GM18907 (cell line): ENCODE data around the gene TMEM51.

Source experiments
- ATAC-seq: cut with Tn5 transposase; IDR thresholded peaks from one replicate; pipeline ENCODE4 v1.9.1; 2021; ENCODE audit warnings: mild to moderate bottlenecking, moderate library complexity; ENCODE audit not compliant: unreplicated experiment

The TMEM51 gene

DNA sequence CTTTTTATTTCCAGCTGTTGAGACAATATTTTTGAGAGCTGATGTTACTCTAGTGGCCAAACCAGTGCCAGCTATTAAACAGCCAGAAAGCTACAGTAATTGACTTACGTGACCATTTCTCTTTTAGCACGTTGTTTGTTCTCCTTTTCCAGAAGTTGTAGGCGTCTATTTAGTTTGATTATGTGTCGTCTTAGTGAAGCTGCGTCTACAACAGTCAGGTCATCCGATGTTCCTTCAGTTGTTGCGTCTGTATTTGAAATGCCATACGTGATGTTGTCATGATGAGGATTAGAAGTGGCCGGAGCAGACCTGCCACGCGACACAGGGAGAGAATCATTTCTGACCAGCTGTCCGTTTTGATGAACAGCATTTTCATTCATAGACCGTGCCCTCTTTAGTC, 38.2 kb downstream of the TMEM51 start:
- ATAC-seq, result no peak

DNA sequence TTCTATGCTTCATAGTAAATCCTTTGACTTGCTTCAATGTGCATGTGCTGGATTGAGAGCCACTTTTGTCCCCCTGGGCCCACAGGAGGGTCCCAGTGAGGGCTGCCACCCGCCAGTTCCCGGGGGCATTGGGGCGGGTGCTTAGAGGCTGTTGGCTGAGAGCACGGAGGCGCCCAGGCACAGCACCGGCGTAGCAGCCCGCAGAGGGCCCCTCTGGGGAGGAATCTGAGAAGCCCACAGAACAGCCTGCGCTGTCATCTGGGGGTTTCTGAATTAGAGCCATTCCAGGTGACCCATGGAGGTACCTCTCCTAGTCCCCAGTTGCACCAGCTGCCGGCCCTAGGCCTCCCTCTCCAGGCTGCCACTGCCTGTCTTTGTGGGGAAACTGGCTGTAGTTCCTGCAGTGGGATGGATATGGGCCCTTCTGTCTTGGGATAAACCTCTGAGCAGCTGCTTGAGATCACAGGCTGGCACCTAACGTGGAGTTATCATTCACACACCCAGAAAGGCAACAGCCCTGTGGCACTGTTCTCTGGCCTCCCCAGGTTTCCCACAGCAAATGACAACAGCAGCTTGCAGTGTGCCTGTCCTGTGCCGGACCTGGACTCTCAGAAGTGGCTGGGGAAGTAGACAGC, 39.5 kb downstream of the TMEM51 start:
- ATAC-seq, result no peak

DNA sequence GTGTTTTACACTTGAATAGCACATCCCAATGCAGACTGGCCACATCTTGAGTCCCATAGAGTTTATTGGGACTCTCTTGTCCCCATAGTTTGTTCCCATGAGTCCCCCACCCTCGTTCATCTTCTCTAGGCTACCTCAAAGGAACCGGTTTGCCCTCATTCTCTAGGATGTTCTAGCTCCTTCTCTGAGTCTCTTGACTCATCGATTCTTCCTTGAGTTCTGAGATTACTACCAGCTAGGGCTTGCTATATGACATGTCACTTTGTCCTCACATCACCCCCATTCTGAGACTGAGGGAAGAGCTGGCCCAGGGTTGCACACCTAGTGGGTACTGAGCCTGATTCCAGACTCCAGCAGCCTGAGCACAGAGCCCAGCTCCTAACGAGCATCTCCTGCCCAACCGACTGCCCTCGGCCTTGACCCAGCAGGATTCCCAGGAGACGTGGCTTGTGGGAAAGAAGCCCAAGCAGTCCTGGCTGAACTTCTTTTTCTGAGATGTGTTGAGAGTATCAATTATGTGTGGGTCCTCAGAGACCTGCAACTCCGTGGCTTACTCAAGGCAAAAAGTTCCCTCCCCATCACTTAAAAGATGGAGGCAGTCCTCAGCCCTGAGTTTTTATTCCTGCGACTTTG, 42.0 kb downstream of the TMEM51 start:
- ATAC-seq, result no peak

DNA sequence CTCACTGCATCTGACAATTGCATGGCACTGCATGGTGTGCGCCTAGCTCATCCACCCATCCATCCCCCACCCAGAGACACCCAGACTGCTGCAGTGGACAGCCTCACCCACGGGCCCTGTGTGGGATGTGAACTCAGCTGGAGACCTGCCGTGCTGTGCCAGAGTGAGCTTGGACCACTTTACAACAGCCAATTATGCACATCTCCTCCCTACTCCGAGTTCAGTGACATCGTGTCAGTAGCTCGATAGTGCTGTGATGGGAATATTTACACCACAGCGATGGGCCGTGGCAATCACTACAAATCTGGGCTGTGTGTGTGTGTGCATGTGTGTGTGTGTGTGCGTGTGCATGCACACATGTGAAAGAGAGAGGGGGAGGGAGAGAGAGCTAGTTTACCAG, 42.5 kb downstream of the TMEM51 start:
- ATAC-seq, result no peak

DNA sequence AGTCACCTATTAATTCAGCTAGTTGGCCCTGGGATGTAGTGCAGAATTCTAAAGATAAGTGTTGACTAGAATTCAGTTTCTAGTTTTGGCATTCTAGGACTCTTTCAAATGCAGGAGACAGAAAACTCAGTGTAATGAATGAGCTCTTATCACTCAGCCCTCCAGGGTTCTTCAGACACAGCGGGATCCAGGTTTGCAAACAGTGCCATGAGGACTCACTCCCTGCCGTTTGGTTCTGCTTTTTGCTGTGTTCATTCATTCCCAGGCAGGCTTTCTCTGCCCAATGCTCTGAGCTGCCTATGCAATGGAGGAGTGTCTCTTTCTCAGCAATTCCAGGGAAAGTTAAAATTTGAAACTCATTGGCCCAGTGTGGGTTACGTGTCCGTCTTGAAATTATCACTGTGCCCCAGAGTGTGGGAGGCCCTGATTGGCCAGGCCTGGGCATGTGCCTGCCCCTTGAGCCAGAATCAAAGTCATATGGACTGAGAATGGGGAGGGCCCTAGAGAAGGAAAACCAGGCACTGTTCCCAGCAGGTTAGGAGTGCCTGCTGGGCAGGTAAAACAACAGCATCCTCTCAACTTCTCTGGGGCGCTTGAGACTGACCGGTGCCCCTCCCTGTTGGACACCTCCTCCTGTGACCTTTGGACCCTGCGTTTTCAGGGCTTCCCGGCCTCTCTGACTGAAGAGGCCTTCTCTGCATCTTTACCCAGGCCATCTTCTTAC, 43.4 kb downstream of the TMEM51 start:
- no peak for ATAC-seq

DNA sequence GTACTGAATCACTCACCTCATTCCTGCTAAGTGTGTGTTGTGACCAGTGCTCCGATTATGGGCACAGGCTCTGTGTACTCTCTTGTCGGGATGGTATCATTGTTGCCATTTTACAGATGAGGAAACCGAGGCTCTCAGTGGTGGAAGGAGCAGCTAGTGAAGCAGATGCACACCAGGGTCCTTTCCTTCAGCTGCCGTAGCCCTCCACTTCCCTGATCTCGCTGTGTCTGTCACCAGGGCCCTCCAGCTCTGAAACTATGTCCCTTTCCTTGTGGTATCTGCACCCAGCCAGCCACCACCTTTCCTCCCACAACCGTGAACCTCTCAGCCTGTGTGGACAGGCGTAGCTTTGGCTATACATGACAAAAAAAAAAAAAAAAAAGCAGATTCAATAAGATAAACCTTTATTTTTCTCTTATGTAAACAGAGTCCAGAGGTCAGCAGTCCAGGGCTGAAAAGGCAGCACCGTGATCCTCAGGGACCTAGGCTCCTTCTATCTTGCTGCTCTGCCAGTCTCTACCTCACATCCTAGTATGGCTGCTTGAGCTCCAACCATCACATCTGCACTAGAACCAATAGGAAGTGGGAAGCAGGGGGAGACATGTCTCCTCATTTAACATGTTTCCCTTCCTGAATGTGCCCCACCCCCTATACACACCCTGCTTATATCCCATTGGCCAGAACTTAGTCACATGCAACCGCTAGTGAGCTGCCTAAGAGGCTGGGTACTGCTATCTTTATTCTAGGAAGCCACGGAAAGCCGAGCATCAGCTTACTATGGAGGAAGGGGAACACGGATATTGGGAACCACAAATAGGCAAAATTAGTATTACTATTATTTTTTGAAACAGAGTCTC, 44.3 kb downstream of the TMEM51 start:
- no peak for ATAC-seq

DNA sequence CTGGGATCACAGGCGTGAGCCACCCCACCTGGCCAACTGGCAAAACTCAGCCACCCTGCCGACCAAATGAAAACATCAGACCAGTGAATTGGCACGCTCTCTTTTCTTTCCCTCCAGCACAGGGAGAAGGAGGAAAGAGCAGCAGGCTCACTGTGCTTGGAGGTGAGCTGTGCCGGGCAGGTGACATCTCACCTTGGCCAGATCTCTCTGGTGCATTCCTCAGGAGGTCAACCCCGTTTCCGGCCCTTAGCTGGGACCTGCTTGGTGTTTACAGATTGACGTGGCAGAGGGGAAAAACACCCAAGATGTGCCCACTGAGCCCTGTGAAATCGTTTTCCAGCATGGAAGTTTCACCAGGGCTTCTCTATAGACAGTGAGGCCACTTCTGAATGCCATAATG, 45.1 kb downstream of the TMEM51 start:
- no peak for ATAC-seq

DNA sequence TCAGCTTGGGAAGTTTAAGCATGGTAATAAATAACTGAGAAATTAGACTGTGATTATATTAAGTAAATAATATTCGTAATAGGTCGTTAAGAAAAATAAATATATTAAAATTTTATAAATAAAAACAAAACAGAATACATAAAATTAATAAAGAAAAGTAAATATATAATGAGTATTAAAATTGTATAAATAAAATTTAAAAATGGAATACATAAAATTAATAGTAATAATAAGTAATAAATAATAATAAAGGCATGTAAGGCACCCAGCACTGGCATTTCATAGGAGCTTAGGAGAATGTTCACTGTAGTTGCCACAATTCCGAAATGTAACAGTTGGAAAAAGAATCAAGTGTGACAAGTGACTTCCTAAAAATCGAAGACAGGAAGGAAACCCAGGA, 47.7 kb downstream of the TMEM51 start:
- no peak for ATAC-seq

DNA sequence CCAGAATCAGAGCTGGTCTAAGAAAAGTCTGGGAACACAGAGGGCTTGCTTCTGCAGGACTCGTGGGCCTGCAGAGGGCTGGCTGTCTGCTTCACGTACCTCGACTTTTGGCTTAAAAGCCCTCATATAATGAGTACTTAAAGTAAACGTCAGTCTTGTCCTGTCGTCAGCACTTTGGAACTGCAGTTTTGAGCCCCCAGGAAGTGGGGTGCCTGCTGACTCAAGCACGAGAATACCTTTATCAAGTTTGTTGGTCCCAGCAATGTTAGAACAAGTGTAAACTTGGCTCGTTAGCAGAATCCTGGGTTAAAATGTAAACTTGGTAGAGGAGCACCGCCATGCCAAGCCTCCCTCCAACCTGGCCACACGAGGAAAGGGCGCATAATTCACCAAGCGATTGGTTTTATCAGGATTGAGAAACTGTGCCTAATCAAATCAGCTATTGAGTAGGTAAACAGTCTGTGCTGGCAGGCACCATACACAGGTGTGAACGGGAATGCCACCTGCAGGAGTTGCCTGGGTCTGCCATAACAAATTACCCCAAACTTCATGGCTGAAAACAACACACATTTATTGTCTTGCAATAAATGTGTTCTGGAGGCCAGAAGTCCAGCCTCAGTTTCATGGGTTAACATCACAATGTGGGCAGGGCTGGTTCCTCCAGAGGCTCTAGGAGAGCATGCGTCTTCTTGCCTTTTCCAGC, 48.5 kb downstream of the TMEM51 start:
- ATAC-seq, result no peak

DNA sequence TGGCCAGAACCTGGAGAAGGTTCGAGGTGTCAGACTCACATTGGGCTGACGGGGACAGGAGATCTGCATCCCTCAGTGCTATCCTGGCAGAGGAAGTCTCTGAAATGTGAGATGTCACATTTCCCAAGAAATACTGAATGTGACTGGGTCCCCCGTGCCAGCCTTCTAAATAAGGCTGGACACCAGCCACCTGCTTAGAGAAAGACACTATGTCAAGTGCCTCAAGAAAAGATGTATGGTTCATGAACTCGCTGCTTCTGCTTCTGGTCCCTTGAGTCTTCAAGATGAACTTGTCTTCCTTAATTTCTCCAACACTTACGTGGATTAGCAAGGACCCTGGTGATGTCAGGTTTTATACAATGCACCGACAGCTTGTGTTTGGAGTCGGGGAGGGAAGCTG, 51.4 kb downstream of the TMEM51 start:
- ATAC-seq, result no peak

DNA sequence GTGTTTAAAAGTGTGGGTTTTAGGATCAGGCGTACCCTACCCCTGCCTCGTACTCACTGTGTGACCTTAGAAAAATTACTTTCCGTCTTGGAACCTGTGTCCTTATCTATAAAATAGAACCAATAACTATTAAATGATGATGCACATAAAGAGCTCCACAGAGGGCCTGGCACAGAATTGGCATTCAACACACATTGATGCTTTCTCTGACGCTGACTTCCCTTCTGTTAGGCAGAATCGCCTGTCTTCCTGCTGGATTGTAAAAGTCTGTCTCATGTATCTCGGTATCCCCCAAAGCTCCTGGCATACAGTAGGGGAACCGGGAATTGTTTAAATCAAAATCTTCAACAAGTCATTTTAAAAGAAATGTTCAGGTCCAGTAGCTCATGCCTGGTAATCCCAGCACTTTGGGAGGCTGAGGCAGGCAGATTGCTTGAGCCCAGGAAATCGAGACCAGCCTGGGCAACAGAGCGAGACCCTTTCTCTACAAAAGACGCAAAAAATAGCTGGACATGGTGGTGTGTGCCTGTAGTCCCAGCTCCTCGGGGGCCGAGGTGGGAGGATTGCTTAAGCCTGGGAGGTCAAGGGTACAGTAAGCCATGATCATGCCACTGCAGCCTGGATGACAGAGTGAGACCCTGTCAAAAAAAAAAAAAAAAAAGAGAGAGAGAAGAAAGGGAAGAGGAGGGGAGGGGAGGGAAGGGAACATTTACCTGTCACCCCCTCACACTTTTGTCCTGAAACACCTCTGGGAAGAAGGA, 52.2 kb downstream of the TMEM51 start:
- ATAC-seq, result no peak

DNA sequence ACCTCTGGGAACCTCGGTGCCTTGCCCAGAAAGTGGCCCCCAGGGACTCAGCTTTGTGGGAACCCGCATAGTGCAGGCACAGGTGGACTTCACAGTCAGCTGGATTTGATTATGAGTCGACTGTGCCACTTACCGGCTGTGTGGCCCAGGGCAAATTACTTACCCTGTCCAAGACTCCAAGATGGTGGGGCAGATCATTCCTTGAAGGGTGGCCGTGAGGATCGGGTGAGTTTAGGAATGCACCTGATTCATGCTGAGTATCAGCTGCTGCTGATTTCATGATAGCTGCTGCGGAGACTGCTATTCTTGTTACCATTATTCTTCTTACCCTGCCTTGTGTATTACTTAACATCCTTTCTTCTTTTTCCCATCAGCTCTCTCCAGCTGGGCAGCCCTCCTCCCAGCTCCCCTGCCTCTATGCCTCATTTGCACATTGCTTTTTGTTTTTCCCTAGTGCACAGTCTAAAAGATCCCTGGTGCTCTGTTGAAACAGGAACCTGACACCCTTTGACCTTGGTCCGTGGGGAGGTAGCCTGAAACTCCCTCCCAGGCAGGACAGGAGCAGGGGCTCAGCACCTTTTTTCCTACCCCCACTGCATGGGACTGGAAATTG, 53.0 kb downstream of the TMEM51 start:
- ATAC-seq, result no peak

DNA sequence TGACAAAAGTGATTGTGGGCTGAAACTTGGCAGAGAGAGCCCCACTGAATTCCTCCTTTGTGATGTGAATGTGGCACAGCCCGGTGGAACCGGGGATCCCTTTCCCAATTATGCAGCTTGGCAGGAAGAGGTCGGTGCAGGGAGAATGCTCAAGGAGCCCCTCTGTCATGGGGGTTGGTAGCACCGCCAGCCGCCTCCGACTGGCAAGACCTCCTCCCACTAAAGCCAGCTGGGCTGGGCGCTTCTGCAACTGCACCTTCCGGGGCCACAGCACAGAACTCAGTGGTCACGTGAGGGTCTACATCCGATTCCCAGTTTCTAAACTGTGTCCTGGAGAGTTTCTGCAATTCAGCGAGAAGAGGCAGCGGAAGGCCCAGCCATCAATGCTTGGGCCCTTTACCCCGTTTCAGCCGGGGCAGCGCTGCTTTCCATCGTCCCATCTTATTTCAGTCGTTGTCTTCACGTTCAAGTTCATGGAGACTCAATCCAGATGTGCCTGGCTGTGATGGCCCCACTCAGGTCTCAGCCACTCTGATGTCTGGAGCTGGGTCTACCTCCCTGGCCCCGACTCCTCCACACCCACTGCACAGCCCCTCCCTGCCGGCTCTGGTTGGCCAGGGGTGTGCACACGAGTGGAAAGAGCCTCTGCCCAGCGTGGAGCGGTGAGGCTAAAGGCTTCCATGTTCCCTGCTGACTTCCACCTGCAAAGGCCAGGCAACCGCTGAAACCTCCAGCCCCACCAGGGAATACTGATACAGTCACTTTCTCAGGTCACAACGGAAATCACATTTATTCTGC, 53.7 kb downstream of the TMEM51 start:
- no peak for ATAC-seq

DNA sequence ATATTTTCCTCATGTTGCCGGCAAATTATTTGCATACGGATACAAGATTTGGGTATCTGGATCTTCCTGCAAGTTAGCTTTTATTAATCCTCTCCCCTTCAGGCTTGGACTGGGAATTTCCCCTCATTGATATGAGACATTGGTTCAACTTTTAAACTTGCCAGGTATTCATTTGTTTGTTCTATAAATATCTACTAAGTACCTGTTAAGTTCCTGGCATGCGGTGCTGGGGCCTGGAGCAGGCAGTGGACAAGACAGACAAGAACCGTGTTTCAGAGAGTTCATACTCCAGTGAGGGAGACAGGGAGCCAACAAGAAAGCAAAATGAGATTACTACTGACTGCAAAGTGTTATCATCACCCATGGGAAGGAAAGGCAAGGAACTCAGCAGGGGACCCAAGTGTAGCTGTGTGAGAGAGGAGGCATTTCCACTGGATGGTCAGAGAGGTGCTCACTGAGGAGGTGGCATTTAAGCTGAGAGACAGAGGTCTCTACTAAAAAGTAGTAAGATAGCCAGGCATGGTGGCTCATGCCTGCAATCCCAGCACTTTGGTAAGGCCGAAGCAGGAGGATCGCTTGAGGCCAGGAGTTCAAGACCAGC, 54.4 kb downstream of the TMEM51 start:
- ATAC-seq, result no peak

DNA sequence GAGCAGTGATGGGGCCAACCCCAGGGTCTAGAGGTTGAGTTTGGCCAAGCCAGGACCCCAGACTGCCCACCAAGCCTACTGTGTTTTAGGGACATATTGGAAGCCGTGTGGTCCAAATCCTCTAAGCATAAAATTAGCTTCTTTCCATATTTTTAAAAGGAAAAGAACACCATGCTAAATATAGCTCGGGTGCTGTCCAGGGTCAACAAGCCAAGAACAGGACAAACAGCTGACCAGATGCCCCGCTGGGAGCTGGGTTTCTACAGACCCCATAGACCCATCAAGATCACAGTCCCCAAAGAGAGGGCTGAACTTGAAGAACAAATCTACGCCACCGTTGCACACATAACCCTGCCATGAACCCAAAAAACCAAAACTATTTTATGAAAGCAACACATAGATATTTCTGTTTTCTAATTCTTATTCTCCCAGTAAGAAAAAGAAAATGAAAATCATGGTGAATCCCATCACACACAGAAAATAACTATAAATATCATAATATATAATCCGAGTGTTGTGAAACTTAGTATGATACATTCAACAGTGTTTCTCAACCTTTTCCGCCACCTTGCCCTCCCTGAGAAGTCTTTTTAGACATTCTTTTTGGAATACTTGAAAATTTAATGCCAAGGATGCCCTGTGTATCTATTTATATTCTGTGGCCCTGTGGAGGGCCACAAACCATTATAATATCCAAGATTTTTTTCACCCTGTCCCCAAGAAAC, 57.3 kb downstream of the TMEM51 start:
- ATAC-seq, result no peak

DNA sequence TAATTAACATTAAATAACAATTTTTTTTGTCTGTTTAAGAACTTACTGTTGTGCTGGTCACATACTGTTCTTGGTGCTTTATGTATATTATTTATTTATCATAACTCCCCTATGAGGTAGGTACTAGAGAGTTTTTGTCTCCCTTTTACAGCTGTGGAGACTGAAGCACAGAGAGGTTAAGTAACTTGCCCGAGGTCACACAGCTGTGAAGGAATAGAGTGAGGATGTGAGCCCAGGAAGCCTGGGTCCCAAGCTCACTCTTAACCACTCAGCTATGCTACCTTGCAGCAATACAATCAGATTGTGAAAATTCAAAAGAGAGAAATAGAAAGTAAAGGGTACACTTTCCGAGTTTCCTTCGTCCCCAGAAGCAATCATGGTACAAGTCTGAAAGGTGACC, 57.9 kb downstream of the TMEM51 start:
- no peak for ATAC-seq

DNA sequence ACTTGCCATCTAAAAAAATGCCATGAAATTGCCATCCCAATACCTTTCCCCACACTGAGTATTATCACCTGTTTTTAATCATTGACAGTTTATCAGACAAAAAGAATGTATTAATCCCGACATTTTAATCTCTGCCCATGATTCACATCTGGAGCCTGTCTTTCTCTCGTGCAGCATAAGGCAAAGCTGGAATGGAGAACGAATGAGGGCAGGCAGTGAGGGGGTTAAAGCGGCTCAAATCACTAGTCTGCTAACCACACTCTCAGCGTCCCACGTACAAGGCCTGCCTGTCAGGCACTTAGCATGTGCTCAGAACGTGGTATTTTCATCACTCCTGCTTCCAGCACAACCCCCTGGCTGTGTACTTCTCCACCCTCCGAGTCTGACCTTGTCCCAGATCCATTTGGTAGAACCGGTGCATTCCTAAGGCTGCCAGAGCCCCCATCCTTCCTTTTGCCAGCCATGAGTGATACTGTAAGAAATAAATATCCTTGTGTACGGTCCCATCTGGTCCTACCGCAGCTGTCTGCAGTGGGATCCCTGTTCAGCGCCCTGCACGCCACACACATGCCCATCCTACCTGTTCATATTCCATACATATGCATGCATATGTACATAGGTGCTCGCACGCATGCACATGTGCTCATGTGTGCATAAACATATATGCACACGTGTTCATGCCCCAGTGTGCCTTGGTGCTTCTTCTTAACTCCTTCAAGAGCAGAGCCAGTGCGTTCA, 58.8 kb downstream of the TMEM51 start:
- no peak for ATAC-seq
